Psoas muscle (tissue), 8 donors: ENCODE data around the gene CEP43. TPM values are rescaled to one million over a fixed set of nuclear protein-coding genes. Genes with fewer than 3 reads are reported as not detected.

Experiments
- ATAC-seq, 4 donors: fragments of 200-7000 bp; cut with Tn5 transposase; one replicate each; pipeline ENCODE4 v1.9.1; 2020; ENCODE audit warnings: moderate library complexity in 3 of 4, mild to moderate bottlenecking in 2 of 4
- DNase-seq, 2 donors: peaks; one replicate each; pipeline ENCODE4 v3.0.0-alpha.2; 2020
- H3K27ac ChIP-seq: fragments of 200-600 bp; one replicate; pipeline ENCODE4 v1.8.0; 2022
- H3K27me3 ChIP-seq, 3 donors: fragments of 200-600 bp in 1 of 3; one replicate each; pipeline versions ENCODE4 v1.6.1 to v1.8.0; 2013 to 2022; ENCODE audit warnings: low read length in 2 of 3, mild to moderate bottlenecking in 2 of 3, moderate library complexity in 1 of 3; ENCODE audit not compliant: insufficient read depth in 3 of 3
- H3K36me3 ChIP-seq, 2 donors: fragments of 200-600 bp in 1 of 2; one replicate each; pipeline versions ENCODE4 v1.6.1 to v1.8.0; 2013 to 2022; ENCODE audit warnings: low read depth in 1 of 2, mild to moderate bottlenecking in 1 of 2, moderate library complexity in 1 of 2; ENCODE audit not compliant: insufficient read depth in 1 of 2
- H3K4me1 ChIP-seq: fragments of 200-600 bp; one replicate; pipeline ENCODE4 v1.8.0; 2022
- H3K4me3 ChIP-seq: fragments of 200-600 bp; one replicate; pipeline ENCODE4 v1.8.0; 2022; ENCODE audit warnings: mild to moderate bottlenecking
- H3K9me3 ChIP-seq: fragments of 200-600 bp; one replicate; pipeline ENCODE4 v1.8.0; 2022
- WGBS, 3 donors: extraction: QIAGEN DNeasy Blood & Tissue Kit; methylation state at CpG; one replicate each; pipeline versions ENCODE4 v1.1.6 to v1.1.7; 2013; 5-methylcytosine and 5-hydroxymethylcytosine counted together
- intact Hi-C, 2 donors: fragments of 100-400 bp; cut with DNase I; formaldehyde crosslinking; loops; one replicate each; pipeline versions ENCODE4 v1.11.0 to v1.14.2; 2022
- polyA plus RNA-seq, 3 donors: library from polyadenylated mRNA; stranded (reverse); fragments of 200-250 nt; gene quantifications; one replicate each; pipeline ENCODE4 v1.2.3, GENCODE V29; 2013
- total RNA-seq, 4 donors: library from RNA; stranded (reverse); fragmentation: NEBNext Ultra II Directional in 2 of 4; extraction: Animal tissue kit (Norgen Biotek cat#: 25700) in 2 of 4; gene quantifications; one replicate each; pipeline versions ENCODE4 v1.2.1 to v1.2.4, GENCODE V29; 2021 to 2023
- TF ChIP-seq, protein P1 (sequence below): fragments of 200-600 bp; IDR thresholded peaks from one replicate; pipeline ENCODE4 v1.8.0; 2022; ENCODE audit warnings: antibody characterized with exemption
- donor health status: healthy with polysubstance abuse.
- donor health status: DM: no; HTN: no; CAD: no; lungs with moderate emphysema.
- donor health status: Bipolar disorder and iron deficiency.
- donor health status: healthy.
- donor health status: DM: yes; HTN: yes; CAD: no.
- donor health status: DM: no; HTN: no; CAD: no.
- donor health status: DM: no; HTN: no; CAD: no.
- donor health status: DM: yes; HTN: yes; CAD: no.

The CEP43 gene
- total and polyA plus RNA-seq, 7 donors = 3.0 to 18.8 (median 7.3) TPM

DNA sequence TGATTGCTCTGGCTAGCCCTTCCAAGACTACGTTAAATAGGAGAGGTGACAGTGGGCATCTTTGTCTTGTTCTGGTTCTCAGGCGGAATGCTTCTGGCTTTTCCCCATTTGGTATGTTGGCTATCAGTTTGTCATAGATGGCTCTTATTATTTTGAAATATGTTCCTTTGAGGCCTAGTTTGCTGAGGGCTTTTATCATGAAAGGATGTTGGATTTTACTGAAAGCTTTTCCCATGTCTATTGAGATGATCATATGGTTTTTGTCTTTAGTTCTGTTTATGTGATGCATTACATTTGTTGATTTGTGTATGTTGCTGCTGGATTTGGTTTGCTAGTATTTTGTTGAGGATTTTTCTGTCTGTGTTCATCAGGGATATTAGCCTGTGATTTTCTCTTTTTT, 32.9 kb upstream of the CEP43 start:
- Histone ChIP-seq H3K4me3 (no peak overlapping the region), H3K36me3 (no peaks in the 10 kb centered on the region), H3K9me3 (no peaks in the 10 kb centered on the region), H3K4me1 (no peaks in the 10 kb centered on the region), H3K27me3 (no peaks in the 10 kb centered on the region), H3K27ac (no peak overlapping the region)
- ATAC-seq (no peak), DNase-seq (no peak)
- TF ChIP-seq, protein P1, sequence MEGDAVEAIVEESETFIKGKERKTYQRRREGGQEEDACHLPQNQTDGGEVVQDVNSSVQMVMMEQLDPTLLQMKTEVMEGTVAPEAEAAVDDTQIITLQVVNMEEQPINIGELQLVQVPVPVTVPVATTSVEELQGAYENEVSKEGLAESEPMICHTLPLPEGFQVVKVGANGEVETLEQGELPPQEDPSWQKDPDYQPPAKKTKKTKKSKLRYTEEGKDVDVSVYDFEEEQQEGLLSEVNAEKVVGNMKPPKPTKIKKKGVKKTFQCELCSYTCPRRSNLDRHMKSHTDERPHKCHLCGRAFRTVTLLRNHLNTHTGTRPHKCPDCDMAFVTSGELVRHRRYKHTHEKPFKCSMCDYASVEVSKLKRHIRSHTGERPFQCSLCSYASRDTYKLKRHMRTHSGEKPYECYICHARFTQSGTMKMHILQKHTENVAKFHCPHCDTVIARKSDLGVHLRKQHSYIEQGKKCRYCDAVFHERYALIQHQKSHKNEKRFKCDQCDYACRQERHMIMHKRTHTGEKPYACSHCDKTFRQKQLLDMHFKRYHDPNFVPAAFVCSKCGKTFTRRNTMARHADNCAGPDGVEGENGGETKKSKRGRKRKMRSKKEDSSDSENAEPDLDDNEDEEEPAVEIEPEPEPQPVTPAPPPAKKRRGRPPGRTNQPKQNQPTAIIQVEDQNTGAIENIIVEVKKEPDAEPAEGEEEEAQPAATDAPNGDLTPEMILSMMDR = no peak
- intact Hi-C loops = no loop called here
- 98 to 100% (median 98%) methylated on average over 2 of the region's 2 CpGs for WGBS, 3 donors

DNA sequence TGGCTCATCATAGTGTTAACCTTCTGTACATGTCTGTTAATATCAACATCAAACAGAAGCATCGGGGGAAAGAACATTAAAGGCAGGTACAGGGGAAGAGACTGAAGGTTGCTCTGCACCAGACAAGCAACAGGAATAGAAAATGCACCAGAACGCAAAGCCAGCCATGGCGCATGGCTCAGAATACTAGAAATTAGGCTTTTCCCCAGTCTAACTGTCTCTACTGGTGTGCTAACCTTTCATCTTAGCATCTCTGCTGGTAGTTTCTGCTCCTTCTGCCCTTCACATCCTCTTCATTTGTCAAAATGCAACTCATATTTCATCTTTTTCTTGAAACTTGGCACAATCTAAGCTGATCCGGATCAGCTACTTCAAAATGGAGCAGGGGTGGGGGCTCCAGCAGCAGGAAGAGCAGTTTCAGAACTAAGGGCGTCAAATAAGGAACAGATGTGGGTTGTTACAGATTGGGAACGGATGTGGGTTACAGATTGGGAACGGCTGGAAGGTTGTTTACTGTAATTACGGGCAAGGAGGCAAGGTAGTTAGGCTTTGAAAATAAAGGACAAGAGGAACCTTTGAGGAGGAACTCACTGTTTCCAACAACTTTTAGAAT, 29.7 kb upstream of the CEP43 start:
- Histone ChIP-seq H3K9me3 (no peaks in the 10 kb centered on the region), H3K27ac (no peak overlapping the region), H3K27me3 (no peaks in the 10 kb centered on the region), H3K36me3 (no peaks in the 10 kb centered on the region), H3K4me1 (no peaks in the 10 kb centered on the region), H3K4me3 (no peak overlapping the region)
- TF ChIP-seq, protein P1 = no peak
- no peak for DNase-seq
- intact Hi-C loops = no loop called here
- 74 to 78% (median 76%) methylated on average over 8 of the region's 8 CpGs for WGBS, 3 donors
- ATAC-seq = no peak

GRCh38 chr6:166970091-166970490, 29.1 kb upstream of the CEP43 start:
- no peak for ATAC-seq
- Histone ChIP-seq H3K4me3 (no peak overlapping the region), H3K36me3 (no peaks in the 10 kb centered on the region), H3K4me1 (no peaks in the 10 kb centered on the region), H3K27me3 (no peaks in the 10 kb centered on the region), H3K9me3 (no peaks in the 10 kb centered on the region), H3K27ac (no peak overlapping the region)
- intact Hi-C loops = no loop called here
- TF ChIP-seq, protein P1 = no peak
- DNase-seq = no peak

GRCh38 chr6:166970776-166971175, 28.4 kb upstream of the CEP43 start:
- no peaks in the 10 kb centered on the region for H3K27me3 ChIP-seq
- ATAC-seq = no peak
- H3K9me3 ChIP-seq = no peaks in the 10 kb centered on the region
- intact Hi-C loops = no loop called here
- TF ChIP-seq, protein P1 = no peak
- no peak overlapping the region for H3K4me3 ChIP-seq
- H3K36me3 ChIP-seq = no peaks in the 10 kb centered on the region
- no peaks in the 10 kb centered on the region for H3K4me1 ChIP-seq
- WGBS, 3 donors = 86 to 96% (median 88%) methylated on average over 17 of the region's 17 CpGs
- DNase-seq = no peak
- no peak overlapping the region for H3K27ac ChIP-seq

GRCh38 chr6:166971271-166971670, 27.9 kb upstream of the CEP43 start:
- WGBS, 3 donors = 81 to 89% (median 86%) methylated on average over 8 of the region's 8 CpGs
- H3K4me3 ChIP-seq = no peak overlapping the region
- no peak overlapping the region for H3K27ac ChIP-seq
- no peaks in the 10 kb centered on the region for H3K4me1 ChIP-seq
- intact Hi-C loops = no loop called here
- no peaks in the 10 kb centered on the region for H3K27me3 ChIP-seq
- no peak for DNase-seq
- H3K9me3 ChIP-seq = no peaks in the 10 kb centered on the region
- TF ChIP-seq, protein P1 = no peak
- no peak for ATAC-seq
- H3K36me3 ChIP-seq = no peaks in the 10 kb centered on the region
